Fibroblast of lung (primary cell): ENCODE data around the gene ZDHHC11. TPM values are rescaled to one million over a fixed set of nuclear protein-coding genes. Genes with fewer than 3 reads are reported as not detected.

Experiments used
- DNase-seq, 2 donors: peaks; one replicate each; pipeline versions ENCODE4 v3.0.0 to v3.0.0-alpha.2; 2010; ENCODE audit warnings: low read depth in 2 of 2
- H2AFZ ChIP-seq: 2 replicates; pipeline ENCODE4 v1.5.1; 2012; ENCODE audit warnings: low read length, control low read depth, inconsistent platforms
- H3K27ac ChIP-seq: 2 replicates; pipeline ENCODE4 v1.5.1; 2011; ENCODE audit warnings: low read length, control low read depth; ENCODE audit not compliant: insufficient read depth
- H3K27me3 ChIP-seq: 2 replicates; pipeline ENCODE4 v1.5.1; 2011; ENCODE audit warnings: mild to moderate bottlenecking, low read length; ENCODE audit not compliant: control insufficient read depth, insufficient read depth
- H3K36me3 ChIP-seq: 2 replicates; pipeline ENCODE4 v1.5.1; 2011; ENCODE audit warnings: low read length; ENCODE audit not compliant: control insufficient read depth, insufficient read depth
- H3K4me1 ChIP-seq: 2 replicates; pipeline ENCODE4 v1.5.1; 2011; ENCODE audit warnings: low read length; ENCODE audit not compliant: control insufficient read depth, insufficient read depth; ENCODE audit errors: extremely low read depth
- H3K4me2 ChIP-seq: 2 replicates; pipeline ENCODE4 v1.5.1; 2011; ENCODE audit warnings: low read length, control low read depth; ENCODE audit not compliant: insufficient read depth; ENCODE audit errors: extremely low read depth
- H3K4me3 ChIP-seq, 4 experiments: fragments of 200-600 bp in 1 of 4; sonication (generic) in 1 of 4; replicated peaks in 1 of 4; 2 replicates each; pipeline ENCODE4 v1.5.1; 2011 to 2016; ENCODE audit warnings: low read length in 4 of 4, low read depth in 3 of 4, mild to moderate bottlenecking in 3 of 4, control low read depth in 2 of 4, inconsistent platforms in 1 of 4, mixed read lengths in 1 of 4; ENCODE audit not compliant: insufficient read depth in 1 of 4; ENCODE audit errors: control extremely low read depth in 1 of 4
- H3K79me2 ChIP-seq: 2 replicates; pipeline ENCODE4 v1.5.1; 2012; ENCODE audit warnings: mild to moderate bottlenecking, low read length, inconsistent platforms; ENCODE audit not compliant: control insufficient read depth, insufficient read depth
- H3K9ac ChIP-seq: 2 replicates; pipeline ENCODE4 v1.5.1; 2011; ENCODE audit warnings: mild to moderate bottlenecking, low read length, control low read depth; ENCODE audit not compliant: insufficient read depth
- H3K9me3 ChIP-seq: 2 replicates; pipeline ENCODE4 v1.5.1; 2012; ENCODE audit warnings: low read depth, low read length; ENCODE audit not compliant: control insufficient read depth, insufficient read depth
- H4K20me1 ChIP-seq: 2 replicates; pipeline ENCODE4 v1.5.1; 2011; ENCODE audit warnings: low read length; ENCODE audit not compliant: control insufficient read depth, insufficient read depth; ENCODE audit errors: extremely low read depth
- CTCF ChIP-seq, 2 donors: IDR thresholded peaks in 1 of 2; conservative IDR thresholded peaks in 1 of 2; 1 replicate in 1 of 2; 2 replicates in 1 of 2; pipeline ENCODE4 v1.5.1; 2011 to 2012; ENCODE audit warnings: low read length in 2 of 2, control low read depth in 1 of 2, inconsistent platforms in 1 of 2, low read depth in 1 of 2, mild to moderate bottlenecking in 1 of 2
- EZH2 ChIP-seq: IDR thresholded peaks from 2 replicates; pipeline ENCODE4 v1.5.1; 2012; ENCODE audit warnings: low read length, control low read depth, mild to moderate bottlenecking; ENCODE audit errors: missing control alignments
- polyA plus RNA-seq, 2 donors: library from polyadenylated mRNA; depleted of rRNA in 1 of 2; stranded (reverse) in 1 of 2; unstranded in 1 of 2; fragments of >200 nt; gene quantifications; 2 replicates each; pipeline ENCODE4 v1.2.1, GENCODE V29; 2011 to 2012; ENCODE audit warnings: missing spikeins in 1 of 2
- total RNA-seq: library from RNA; depleted of rRNA; stranded (reverse); fragments of >200 nt; gene quantifications from 2 replicates; pipeline ENCODE4 v1.2.1, GENCODE V29; 2014

Gene ZDHHC11
- total and polyA plus RNA-seq, 2 donors (not counting 1 experiment from before 2014, with no cell fraction given), result 0.23 to 2.5 TPM

DNA sequence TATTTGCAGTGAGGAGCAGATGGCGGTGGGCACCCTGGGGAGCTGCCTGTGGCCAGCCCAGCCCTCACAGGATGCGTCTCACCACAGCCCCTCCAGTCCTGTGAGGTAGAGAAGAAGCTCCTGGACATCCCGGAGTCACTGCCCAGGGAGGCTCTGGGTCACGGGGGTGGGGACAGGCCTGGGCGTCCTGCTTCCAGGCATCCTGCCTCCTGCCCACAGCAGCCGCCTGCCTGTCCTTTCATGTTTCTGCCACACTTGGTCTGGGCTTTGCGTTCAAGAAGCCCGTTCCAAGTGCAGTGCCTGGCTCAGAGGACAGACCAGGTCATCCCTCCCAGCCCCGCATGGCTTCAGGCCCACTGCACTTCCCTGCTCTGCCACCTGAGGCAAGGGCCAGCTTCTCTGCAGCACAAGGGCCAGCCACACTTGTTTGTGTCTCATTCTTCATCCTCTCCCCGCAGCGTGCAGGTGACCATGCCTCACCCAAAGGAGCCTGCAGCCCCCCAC lies 104.5 kb downstream of the ZDHHC11 start:
- no peaks in the 10 kb centered on the region for H3K27me3 ChIP-seq
- H3K27ac ChIP-seq, result no peak overlapping the region
- no peaks in the 10 kb centered on the region for H4K20me1 ChIP-seq
- no peak overlapping the region for H3K4me2 ChIP-seq
- no peaks in the 10 kb centered on the region for H3K4me1 ChIP-seq
- no peak overlapping the region for H3K9ac ChIP-seq
- H3K4me3 ChIP-seq, result no peak overlapping the region
- no peak overlapping the region for H2AFZ ChIP-seq
- H3K79me2 ChIP-seq, result no peaks in the 10 kb centered on the region
- no peak for TF ChIP-seq EZH2
- no peak for TF ChIP-seq CTCF (conservative IDR thresholded peaks at IDR 0.05 in 1 of 2, IDR thresholded peaks at IDR 0.05 in 1 of 2; ENCODE audit: low read depth in 1 of 2, low read length in 2 of 2)
- no peak for DNase-seq
- H3K9me3 ChIP-seq, result no peaks in the 10 kb centered on the region
- H3K36me3 ChIP-seq, result no peaks in the 10 kb centered on the region

Other genes starting within 250 kb of the ZDHHC11 start
- gene CEP72, start 238.6 kb downstream of the ZDHHC11 start, total RNA-seq, result 1.5 and 2.5 TPM in 2 replicates
- 0.92 and 2.4 TPM in 2 replicates for gene CEP72, start 238.6 kb downstream of the ZDHHC11 start, polyA plus RNA-seq
- 0.17 and 0.26 TPM in 2 replicates for gene TPPP, start 157.6 kb downstream of the ZDHHC11 start, total RNA-seq
- 0.06 and 0.11 TPM in 2 replicates for gene TPPP, start 157.6 kb downstream of the ZDHHC11 start, polyA plus RNA-seq
- under 0.01 TPM in 2 replicates for gene ZDHHC11B, start 66.3 kb downstream of the ZDHHC11 start, total RNA-seq
- gene ZDHHC11B, start 66.3 kb downstream of the ZDHHC11 start, polyA plus RNA-seq, result not detected in 2 replicates
- 31.6 and 35.3 TPM in 2 replicates for gene BRD9, start 41.8 kb upstream of the ZDHHC11 start, total RNA-seq
- 13.0 and 15.6 TPM in 2 replicates for gene BRD9, start 41.8 kb upstream of the ZDHHC11 start, polyA plus RNA-seq
- gene TRIP13, start 41.9 kb upstream of the ZDHHC11 start, total RNA-seq, result 2.1 and 7.4 TPM in 2 replicates
- gene TRIP13, start 41.9 kb upstream of the ZDHHC11 start, polyA plus RNA-seq, result 11.7 and 36.4 TPM in 2 replicates
- gene NKD2, start 157.8 kb upstream of the ZDHHC11 start, total RNA-seq, result under 0.01 and 0.26 TPM in 2 replicates
- 0.29 TPM in 1 of 2 replicates, not detected in the other for gene NKD2, start 157.8 kb upstream of the ZDHHC11 start, polyA plus RNA-seq